ENCODE data around the gene CCDC187. TPM values are rescaled to one million over a fixed set of nuclear protein-coding genes. Genes with fewer than 3 reads are reported as not detected.
A peak's percentile ranks its signal among the peaks of the same experiment; 100 is the strongest.

Gene CCDC187
- total and polyA plus RNA-seq, 2 of the 13 experiments (the other 11 are each of a cell fraction or from before 2014, with no cell fraction given) = 0.03 to 0.13 TPM

GRCh38 chr9:136297016-136297691 lies 6.7 kb downstream of the CCDC187 start:
- in situ Hi-C loops (cut with HindIII; ENCODE audit: extremely low pct_ligation_motif_present, low pct_unique_long_range_greater_than_20kb) = no loop called here
- intact Hi-C loops (cut with micrococcal nuclease; ENCODE audit: unreplicated experiment) = no loop called here
- Histone ChIP-seq H3K79me2 (ENCODE audit: insufficient read depth, low read length) (no peaks in the 10 kb centered on the region), H3K27me3 (ENCODE audit: control insufficient read depth in 1 of 2, insufficient read depth in 2 of 2, low read length in 2 of 2) (peaks cover 7 to 37% of the 10 kb centered on the region in 2 experiments), H3K9me3 (ENCODE audit: low read length) (no peaks in the 10 kb centered on the region), H3K4me1 (ENCODE audit: insufficient read depth, low read length) (peaks cover 45% of the 10 kb centered on the region), H3K9ac (ENCODE audit: insufficient read depth, low read depth, low read length) (peak overlapping the region; percentile 23), H3K36me3 (replicated peaks in 1 of 2; ENCODE audit: control insufficient read depth in 1 of 2, insufficient read depth in 2 of 2, low read length in 2 of 2) (no peaks in the 10 kb centered on the region), H4K20me1 (ENCODE audit: insufficient read depth, low read length) (no peaks in the 10 kb centered on the region), H2AFZ (ENCODE audit: low read length) (no peak overlapping the region), H3K27ac (ENCODE audit: extremely low read length, insufficient read depth, low read length) (peak overlapping the region; percentile 29), H3K4me2 (ENCODE audit: low read depth, low read length) (peak overlapping the region; percentile 97), H3K4me3 (replicated peaks in 1 of 3; ENCODE audit: insufficient read depth in 1 of 3, low read depth in 2 of 3, low read length in 3 of 3) (peak overlapping the region; percentile 42 to 79 (median 68); a peak in 5 of 6 replicates)
- ATAC-seq = peak; percentile 86
- FAIRE-seq = no peak
- POLR2A ChIA-PET = interaction anchor here (0.9 kb wide), 3 partner anchors 15 to 66 kb away, joined by 3 to 4 read pairs (median 3); partner anchors contain the start of gene DNLZ
- peak; percentile 89 for DNase-seq (ENCODE audit: low spot score)
- no TSS peak for BruUV-seq (replicated peaks)
- WGBS (ENCODE audit: low lambda C conversion rate) = 5% methylated on average over 5 of the region's 25 CpGs
- CTCF ChIA-PET (ENCODE audit: low intra/inter-chr PET ratio, low total read pairs) = no interaction called here
- TF ChIP-seq GFI1 (CRISPR knock-in tag; IDR thresholded peaks at IDR 0.05; ENCODE audit: borderline replicate concordance) (no peak), SIN3A (IDR thresholded peaks at IDR 0.05; ENCODE audit: borderline replicate concordance, low read depth, low read length) (peak; percentile 90; the same call in 1 of the 2 replicates), PRPF4 (IDR thresholded peaks at IDR 0.05; ENCODE audit: low read depth, low read length, poor library complexity, severe bottlenecking) (no peak), GABPA (IDR thresholded peaks at IDR 0.05; ENCODE audit: low read depth, low read length) (no peak), GABPA (CRISPR knock-in tag; IDR thresholded peaks at IDR 0.05; ENCODE audit: low read depth) (0 out of 2 replicates have a peak, but pooled peaks have one; percentile 23), MTF2 (CRISPR knock-in tag; IDR thresholded peaks at IDR 0.05; ENCODE audit: borderline replicate concordance) (no peak), TRAFD1 (CRISPR knock-in tag; IDR thresholded peaks at IDR 0.05; ENCODE audit: borderline replicate concordance) (no peak), ZNF775 (CRISPR knock-in tag; IDR thresholded peaks at IDR 0.05; ENCODE audit: borderline replicate concordance) (no peak), ZNF800 (CRISPR knock-in tag; IDR thresholded peaks at IDR 0.05) (no peak), NR2C2 (CRISPR knock-in tag; IDR thresholded peaks at IDR 0.05; ENCODE audit: borderline replicate concordance) (peak; percentile 59), ZNF451 (CRISPR knock-in tag; IDR thresholded peaks at IDR 0.05) (no peak), ZNF609 (CRISPR knock-in tag; IDR thresholded peaks at IDR 0.05; ENCODE audit: borderline replicate concordance) (peak; percentile 22; the same call in 1 of the 2 replicates), IKZF4 (CRISPR knock-in tag; IDR thresholded peaks at IDR 0.05; ENCODE audit: borderline replicate concordance, low read depth, not compliant biosample characterization) (peak; percentile 42), PHF8 (CRISPR knock-in tag; IDR thresholded peaks at IDR 0.05) (peak; percentile 31; the same call in 1 of the 2 replicates)
